ENCODE measurements around the gene GLYATL3. TPM values are rescaled to one million over a fixed set of nuclear protein-coding genes. Genes with fewer than 3 reads are reported as not detected.

The GLYATL3 gene
- total RNA-seq, 1 donor from 2014 or later: not detected

- no peaks in the 10 kb centered on the region for H3K9me3 Mint-ChIP-seq (ENCODE audit: unreplicated experiment)
- H3K27ac Mint-ChIP-seq (ENCODE audit: unreplicated experiment): no peak overlapping the region
- H3K4me3 Mint-ChIP-seq (ENCODE audit: unreplicated experiment): no peak overlapping the region
- H3K27me3 Mint-ChIP-seq (ENCODE audit: unreplicated experiment): peaks cover 17% of the 10 kb centered on the region
- H3K36me3 Mint-ChIP-seq (ENCODE audit: unreplicated experiment): no peaks in the 10 kb centered on the region
- H3K4me1 Mint-ChIP-seq (ENCODE audit: unreplicated experiment): no peaks in the 10 kb centered on the region
- no peak for TF ChIP-seq CTCF (IDR thresholded peaks at IDR 0.05)
- DNase-seq (ENCODE audit: extremely low spot score, unreplicated experiment): no peak
Observed at GRCh38 chr6:49557177-49557576, 57.5 kb downstream of the GLYATL3 start.

GRCh38 chr6:49558238-49558637, 58.5 kb downstream of the GLYATL3 start:
- peaks cover 10% of the 10 kb centered on the region for H3K27me3 Mint-ChIP-seq (ENCODE audit: unreplicated experiment)
- H3K4me3 Mint-ChIP-seq (ENCODE audit: unreplicated experiment): no peak overlapping the region
- H3K27ac Mint-ChIP-seq (ENCODE audit: unreplicated experiment): no peak overlapping the region
- no peaks in the 10 kb centered on the region for H3K36me3 Mint-ChIP-seq (ENCODE audit: unreplicated experiment)
- H3K9me3 Mint-ChIP-seq (ENCODE audit: unreplicated experiment): no peaks in the 10 kb centered on the region
- DNase-seq (ENCODE audit: extremely low spot score, unreplicated experiment): no peak
- no peaks in the 10 kb centered on the region for H3K4me1 Mint-ChIP-seq (ENCODE audit: unreplicated experiment)
- TF ChIP-seq CTCF (IDR thresholded peaks at IDR 0.05): no peak

- Mint-ChIP-seq H3K4me1 (ENCODE audit: unreplicated experiment) (no peaks in the 10 kb centered on the region), H3K4me3 (ENCODE audit: unreplicated experiment) (no peak overlapping the region), H3K27ac (ENCODE audit: unreplicated experiment) (no peak overlapping the region), H3K36me3 (ENCODE audit: unreplicated experiment) (no peaks in the 10 kb centered on the region), H3K27me3 (ENCODE audit: unreplicated experiment) (peaks cover 3% of the 10 kb centered on the region), H3K9me3 (ENCODE audit: unreplicated experiment) (no peaks in the 10 kb centered on the region)
- TF ChIP-seq CTCF (IDR thresholded peaks at IDR 0.05): no peak
- no peak for DNase-seq (ENCODE audit: extremely low spot score, unreplicated experiment)
Observed at GRCh38 chr6:49563006-49563886, 63.5 kb downstream of the GLYATL3 start.

GRCh38 chr6:49564552-49564951, 64.8 kb downstream of the GLYATL3 start:
- H3K27ac Mint-ChIP-seq (ENCODE audit: unreplicated experiment): no peak overlapping the region
- TF ChIP-seq CTCF (IDR thresholded peaks at IDR 0.05): no peak
- no peak for DNase-seq (ENCODE audit: extremely low spot score, unreplicated experiment)
- peaks cover 3% of the 10 kb centered on the region for H3K27me3 Mint-ChIP-seq (ENCODE audit: unreplicated experiment)
- H3K4me1 Mint-ChIP-seq (ENCODE audit: unreplicated experiment): no peaks in the 10 kb centered on the region
- H3K9me3 Mint-ChIP-seq (ENCODE audit: unreplicated experiment): no peaks in the 10 kb centered on the region
- no peak overlapping the region for H3K4me3 Mint-ChIP-seq (ENCODE audit: unreplicated experiment)
- H3K36me3 Mint-ChIP-seq (ENCODE audit: unreplicated experiment): no peaks in the 10 kb centered on the region

GRCh38 chr6:49565261-49565660, 65.5 kb downstream of the GLYATL3 start:
- H3K27me3 Mint-ChIP-seq (ENCODE audit: unreplicated experiment): peaks cover 3% of the 10 kb centered on the region
- no peaks in the 10 kb centered on the region for H3K4me1 Mint-ChIP-seq (ENCODE audit: unreplicated experiment)
- no peak overlapping the region for H3K4me3 Mint-ChIP-seq (ENCODE audit: unreplicated experiment)
- H3K9me3 Mint-ChIP-seq (ENCODE audit: unreplicated experiment): no peaks in the 10 kb centered on the region
- DNase-seq (ENCODE audit: extremely low spot score, unreplicated experiment): no peak
- H3K27ac Mint-ChIP-seq (ENCODE audit: unreplicated experiment): no peak overlapping the region
- no peak for TF ChIP-seq CTCF (IDR thresholded peaks at IDR 0.05)
- no peaks in the 10 kb centered on the region for H3K36me3 Mint-ChIP-seq (ENCODE audit: unreplicated experiment)
